Measurements from ENCODE around the gene PROP1.
A peak's percentile ranks its signal among the peaks of the same experiment; 100 is the strongest.
"Not testable (repeated sequence)": the region's sequence is repeated elsewhere in the genome, so short reads cannot be mapped to it uniquely, and the experiment has no call there.

Gene PROP1

GRCh38 chr5:177949656-177950055, 46.4 kb downstream of the PROP1 start:
- DNase-seq; intact Hi-C loops (cut with DNase I): not testable (repeated sequence)

GRCh38 chr5:177949065-177949464, 47.0 kb downstream of the PROP1 start:
- DNase-seq; intact Hi-C loops (cut with DNase I): not testable (repeated sequence)

- intact Hi-C loops (cut with DNase I), result not testable (repeated sequence)
- peak in 3 of 10 donors; percentile 31 to 89 (median 87) for DNase-seq
These were observed 48.1 kb downstream of the PROP1 start for GRCh38 chr5:177947912-177948311.

- DNase-seq; intact Hi-C loops (cut with DNase I): not testable (repeated sequence)
These were observed 50.3 kb downstream of the PROP1 start for GRCh38 chr5:177945601-177946283.

GRCh38 chr5:177945145-177945544, 50.9 kb downstream of the PROP1 start:
- intact Hi-C loops (cut with DNase I), result not testable (repeated sequence)

GRCh38 chr5:177943805-177944736, 52.0 kb downstream of the PROP1 start:
- intact Hi-C loops (cut with DNase I), result not testable (repeated sequence)
- peak in 2 of 10 donors; percentile 74 to 83 for DNase-seq

More at GRCh38 chr5:177945145-177945544, 50.9 kb downstream of the PROP1 start:
- DNase-seq, result not testable (repeated sequence)

GRCh38 chr5:177942896-177943295, 53.1 kb downstream of the PROP1 start:
- DNase-seq; intact Hi-C loops (cut with DNase I): not testable (repeated sequence)

Measured in posterior cingulate gyrus (tissue), 11 donors.